Measurements from ENCODE around the gene SLC2A1. TPM values are rescaled to one million over a fixed set of nuclear protein-coding genes. Genes with fewer than 3 reads are reported as not detected.

SLC2A1 gene
- total and polyA plus RNA-seq, 9 of the 15 experiments (the other 6 are each of a cell fraction or from before 2014, with no cell fraction given), result 12.6 to 153 (median 48.0) TPM

GRCh38 chr1:42964044-42964812, 5.6 kb upstream of the SLC2A1 start (continued):
- TF ChIP-seq CHAMP1 (IDR thresholded peaks at IDR 0.05), result 0 out of 2 replicates have a peak, but pooled peaks have one; percentile 28
- 0 out of 2 replicates have a peak, but pooled peaks have one; percentile 75 for TF ChIP-seq HSF4 (CRISPR knock-in tag; IDR thresholded peaks at IDR 0.05; ENCODE audit: borderline replicate concordance)
- no peak for TF ChIP-seq ILF3 (IDR thresholded peaks at IDR 0.05; ENCODE audit: borderline replicate concordance)
- no peak for TF ChIP-seq CHD2 (IDR thresholded peaks at IDR 0.05; ENCODE audit: low read depth, low read length)
- TF ChIP-seq KDM1A (IDR thresholded peaks at IDR 0.05), result peak in 1 of 2 experiments; percentile 48; a peak in 2 of 4 replicates
- TF ChIP-seq VEZF1 (CRISPR knock-in tag; IDR thresholded peaks at IDR 0.05), result 0 out of 2 replicates have a peak, but pooled peaks have one; percentile 8
- no peak for TF ChIP-seq IRF9 (tag; IDR thresholded peaks at IDR 0.05)
- no peak for TF ChIP-seq MEF2D (tag; conservative IDR thresholded peaks at IDR 0.05; ENCODE audit: low read depth)
- no peak for TF ChIP-seq GABPA (tag; conservative IDR thresholded peaks at IDR 0.05; ENCODE audit: low read depth)
- TF ChIP-seq RBM34 (IDR thresholded peaks at IDR 0.05; ENCODE audit: borderline replicate concordance, insufficient read depth, low read length), result no peak
- no peak for TF ChIP-seq ZC3H11A (IDR thresholded peaks at IDR 0.05; ENCODE audit: low read depth, low read length)
